NOMO-1 (cell line): ENCODE data around the gene LUZP2.

ENCODE experiments used
- DNase-seq, 2 experiments: peaks; one replicate each; lab custom pipeline; 2025; ENCODE audit not compliant: unreplicated experiment in 2 of 2; lab: John Stamatoyannopoulos, UW

Gene LUZP2

DNA sequence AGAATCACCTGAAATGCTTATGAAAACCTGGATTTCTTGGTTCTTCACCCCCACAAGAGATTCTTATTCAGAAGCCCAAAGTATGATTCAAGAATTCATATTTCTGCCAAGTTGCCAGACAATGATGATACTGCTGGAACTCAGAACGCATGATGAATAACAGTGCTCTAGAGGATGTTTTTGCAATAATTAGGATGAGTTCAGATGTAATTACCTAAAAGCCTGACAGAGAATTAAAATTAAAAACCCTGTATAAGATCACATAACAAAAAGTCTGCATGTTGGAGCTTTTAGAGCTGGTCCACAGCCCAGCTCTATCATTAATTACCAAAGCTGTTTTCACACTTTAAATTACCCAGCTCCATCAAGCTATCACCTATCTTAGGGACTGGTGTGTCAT is 211.8 kb downstream of the LUZP2 start:
- no peak for DNase-seq

DNA sequence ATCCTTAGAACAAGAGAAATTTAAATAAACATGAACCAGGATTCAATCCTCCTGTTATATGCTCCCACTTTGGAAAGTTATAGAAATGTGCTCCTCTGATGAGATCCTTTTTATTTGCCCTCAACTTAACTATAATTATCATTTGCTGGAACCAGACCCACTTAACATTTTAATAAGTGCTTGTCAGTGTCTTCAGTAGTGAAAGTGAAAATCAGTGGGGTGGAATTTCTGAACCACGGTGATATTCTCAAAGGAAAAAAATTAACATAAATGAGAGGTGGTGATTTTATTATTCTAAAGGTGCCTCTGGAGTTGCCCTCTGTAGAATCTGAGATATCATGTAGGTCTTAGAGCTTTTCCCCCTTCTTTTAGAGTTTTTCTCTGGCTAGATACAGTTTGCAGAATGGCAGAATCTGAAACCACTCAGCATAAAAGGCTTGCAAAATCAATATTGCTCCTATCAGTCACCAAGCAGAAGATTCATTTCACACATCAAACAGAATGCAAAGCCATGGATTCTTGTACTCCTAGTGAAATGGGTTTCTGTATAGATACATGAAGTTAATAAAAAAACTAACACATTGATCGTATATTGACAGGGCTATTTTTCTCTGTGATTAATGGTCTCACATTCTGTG is 213.2 kb downstream of the LUZP2 start:
- DNase-seq: no peak

DNA sequence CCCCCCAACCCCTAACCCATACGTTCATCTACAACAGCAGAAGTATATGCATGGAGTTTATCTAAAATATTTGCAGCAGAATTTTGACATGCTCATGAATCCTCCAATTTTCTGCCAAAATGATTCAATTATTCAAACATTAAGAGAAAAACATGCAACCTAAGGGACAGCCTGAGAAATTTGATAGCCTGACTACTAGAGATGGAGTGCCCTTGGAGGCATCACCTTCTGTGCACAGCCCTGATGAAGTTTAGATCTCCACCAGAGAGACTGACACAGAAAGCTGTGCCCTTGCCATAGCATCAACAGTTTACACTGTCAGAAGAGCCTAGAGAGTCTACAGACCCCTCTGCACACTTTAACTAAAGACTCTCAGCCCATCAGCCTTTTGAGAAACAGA is 217.7 kb downstream of the LUZP2 start:
- no peak for DNase-seq

DNA sequence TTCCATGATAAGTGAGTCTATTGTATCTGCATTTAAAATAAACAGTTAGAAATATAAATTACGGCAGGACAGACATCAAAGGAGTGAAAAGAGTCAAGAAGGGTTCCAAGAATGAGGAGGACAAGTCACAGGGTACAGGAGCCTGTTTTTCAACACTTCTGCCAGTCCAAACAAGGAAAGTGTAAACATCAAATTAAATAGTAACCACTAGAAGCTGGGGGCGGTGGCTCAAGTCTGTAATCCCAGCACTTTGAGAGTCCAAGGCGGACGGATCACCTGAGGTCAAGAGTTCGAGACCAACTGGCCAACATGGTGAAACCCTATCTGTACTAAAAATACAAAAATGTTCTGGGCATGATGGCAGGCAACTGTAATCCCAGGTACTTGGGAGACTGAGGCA is 219.6 kb downstream of the LUZP2 start:
- no peak for DNase-seq

DNA sequence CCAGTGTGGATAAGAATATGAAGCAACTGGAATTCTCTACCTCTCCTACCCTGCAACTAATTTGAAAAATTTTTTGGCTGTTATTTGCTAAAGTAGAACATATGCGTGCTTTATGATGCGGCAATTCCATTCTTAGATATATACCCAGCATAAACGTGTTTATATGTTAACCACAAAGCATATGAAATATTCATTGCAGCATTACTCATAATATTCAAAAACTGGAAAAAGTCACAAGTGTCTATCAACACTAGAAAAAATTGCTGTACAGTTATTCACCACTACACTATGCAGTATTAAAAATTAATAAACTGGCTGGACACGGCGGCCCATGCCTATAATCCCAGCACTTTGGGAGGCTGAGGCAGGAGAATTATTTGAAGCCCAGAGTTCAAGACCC is 226.4 kb downstream of the LUZP2 start:
- no peak for DNase-seq

DNA sequence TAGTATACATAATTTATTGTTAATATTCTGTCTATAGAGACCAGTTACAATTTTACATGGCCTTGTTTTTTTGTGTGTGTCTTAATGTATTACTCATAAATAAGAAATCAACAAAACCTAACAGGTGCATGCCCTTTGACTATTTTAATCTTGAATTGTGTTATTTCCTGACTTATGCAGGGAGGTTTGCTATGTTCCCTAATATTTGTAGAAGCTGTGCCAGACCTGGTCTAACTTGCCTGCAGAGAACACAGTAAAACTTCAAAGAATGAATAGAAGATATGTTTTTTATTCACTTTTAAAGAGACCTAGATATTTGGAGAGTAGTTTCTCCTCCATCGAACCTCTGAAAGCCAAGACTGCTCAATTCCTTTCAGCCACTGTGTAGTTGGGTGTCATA is 234.7 kb downstream of the LUZP2 start:
- no peak for DNase-seq

DNA sequence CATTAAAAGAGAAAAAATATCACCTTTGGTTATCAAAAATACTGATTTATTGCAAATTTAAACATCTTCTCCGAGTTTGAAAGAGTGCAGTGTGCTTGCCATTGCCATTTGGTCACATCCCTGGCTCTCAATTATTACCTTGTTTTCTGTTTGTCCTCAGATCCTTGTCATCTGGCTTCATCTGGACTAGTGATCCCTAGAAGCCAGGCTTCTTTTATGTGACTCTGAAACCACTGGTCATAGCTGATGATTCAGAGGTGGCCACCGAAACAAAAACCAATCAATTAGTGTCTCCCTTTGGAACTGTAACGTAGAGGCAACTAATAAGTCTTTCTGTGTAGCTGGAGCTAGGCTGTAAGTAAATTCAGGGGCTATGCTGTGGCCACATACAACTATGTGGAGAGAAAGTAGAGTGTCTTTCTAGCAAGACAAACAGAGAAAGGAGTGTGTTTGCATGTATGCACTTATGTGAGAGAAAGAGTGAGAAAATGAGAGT is 237.9 kb downstream of the LUZP2 start:
- no peak for DNase-seq

DNA sequence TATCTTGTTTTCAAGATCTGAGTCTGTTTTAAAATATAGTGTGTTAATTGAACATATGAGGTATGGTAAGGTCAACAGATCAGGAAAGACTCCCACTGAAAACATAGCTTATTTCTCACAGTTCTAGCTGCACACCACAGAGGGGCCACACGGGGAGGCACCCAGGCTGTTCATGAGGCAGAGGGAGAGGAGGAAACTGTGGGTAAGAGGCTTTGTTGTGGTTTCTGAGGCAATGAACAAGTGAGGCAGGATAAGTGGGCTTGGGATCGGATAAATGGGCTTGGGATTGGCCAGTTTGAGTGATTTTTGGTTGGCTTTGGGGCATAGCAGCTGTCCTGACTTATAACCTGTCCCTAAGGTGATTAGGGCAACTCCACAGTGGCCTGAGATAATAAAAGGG is 242.1 kb downstream of the LUZP2 start:
- no peak for DNase-seq

DNA sequence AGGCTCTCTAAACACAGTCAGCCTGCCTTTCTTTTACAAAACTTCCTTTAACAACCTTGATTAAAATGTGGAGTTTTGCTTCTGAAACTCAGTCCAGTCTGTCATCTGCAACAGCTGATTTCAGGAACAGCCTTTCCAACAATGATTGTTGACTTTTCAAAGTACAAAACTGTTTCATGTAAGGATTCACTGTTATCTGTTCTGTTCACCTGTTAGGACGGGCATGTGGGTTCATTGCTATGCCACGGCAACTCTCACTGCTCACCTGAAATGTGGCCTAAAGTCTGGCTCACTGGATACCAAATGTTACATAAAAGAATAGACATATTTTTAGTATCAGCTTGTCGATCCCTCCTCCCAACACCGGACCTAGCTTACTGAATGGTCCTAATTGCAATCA is 242.8 kb downstream of the LUZP2 start:
- DNase-seq: no peak

DNA sequence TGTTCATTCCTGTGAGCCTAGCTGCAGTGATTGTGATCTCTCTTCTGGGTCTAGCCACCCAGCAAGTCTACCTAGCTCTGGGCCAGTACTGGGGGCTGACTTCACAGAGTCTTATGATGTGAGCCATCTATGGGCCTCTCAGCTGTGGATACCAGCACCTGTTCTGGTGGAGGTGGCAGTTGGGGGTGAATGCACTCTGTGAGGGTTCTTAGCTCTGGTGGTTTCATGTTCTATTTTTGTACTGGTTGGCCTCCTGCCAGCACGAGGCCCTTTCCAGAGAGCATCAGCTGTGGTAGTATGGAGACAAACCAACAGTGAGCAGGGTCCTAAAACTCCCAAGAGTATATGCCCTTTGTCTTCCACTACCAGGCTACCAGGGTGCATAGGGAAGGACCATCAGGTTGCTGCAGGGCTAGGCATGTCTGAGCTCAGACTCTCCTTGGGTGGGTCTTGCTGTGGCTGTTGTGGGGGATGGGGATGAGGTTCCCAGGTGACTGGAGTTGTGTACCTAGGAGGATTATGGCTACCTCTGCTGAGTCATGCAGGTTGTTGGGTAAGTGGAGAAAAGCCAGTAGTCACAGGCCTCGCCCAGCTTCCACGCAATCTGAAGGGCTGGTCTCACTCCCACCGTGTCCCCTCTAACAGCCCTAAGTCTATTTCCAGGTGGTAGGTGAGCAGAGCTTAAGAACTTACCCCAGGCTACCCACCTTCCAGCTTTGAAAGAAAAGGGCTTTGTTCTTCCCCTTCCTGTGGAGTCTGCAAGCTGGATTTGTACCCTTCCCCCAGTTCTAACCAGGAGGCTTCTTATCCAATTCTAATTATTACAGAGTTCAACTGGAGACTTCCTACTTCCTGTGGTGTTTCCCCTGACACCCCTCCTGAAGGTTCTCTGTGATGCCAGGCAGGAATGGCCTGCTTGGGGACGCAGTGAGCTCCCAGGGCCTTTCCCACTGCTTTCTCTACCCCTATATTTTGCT is 250.7 kb downstream of the LUZP2 start:
- no peak for DNase-seq

DNA sequence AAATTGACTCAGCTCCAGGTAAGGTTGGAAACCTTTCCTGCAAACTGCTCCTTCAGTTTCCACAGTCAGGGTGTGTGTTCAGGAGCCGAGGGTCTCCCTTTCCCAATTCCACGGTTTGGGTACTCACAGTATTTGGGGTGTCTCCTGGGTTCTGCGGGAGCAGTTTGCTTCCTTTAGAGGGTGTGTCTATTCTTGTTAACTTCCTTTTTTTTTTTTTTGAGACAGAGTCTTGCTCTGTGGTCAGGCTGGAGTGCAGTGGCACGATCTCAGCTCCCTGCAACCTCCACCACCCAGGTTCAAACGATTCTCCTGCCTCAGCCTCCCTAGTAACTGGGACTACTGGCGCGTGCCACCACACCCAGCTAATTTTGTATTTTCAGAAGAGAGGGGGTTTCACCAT is 251.4 kb downstream of the LUZP2 start:
- DNase-seq: no peak

DNA sequence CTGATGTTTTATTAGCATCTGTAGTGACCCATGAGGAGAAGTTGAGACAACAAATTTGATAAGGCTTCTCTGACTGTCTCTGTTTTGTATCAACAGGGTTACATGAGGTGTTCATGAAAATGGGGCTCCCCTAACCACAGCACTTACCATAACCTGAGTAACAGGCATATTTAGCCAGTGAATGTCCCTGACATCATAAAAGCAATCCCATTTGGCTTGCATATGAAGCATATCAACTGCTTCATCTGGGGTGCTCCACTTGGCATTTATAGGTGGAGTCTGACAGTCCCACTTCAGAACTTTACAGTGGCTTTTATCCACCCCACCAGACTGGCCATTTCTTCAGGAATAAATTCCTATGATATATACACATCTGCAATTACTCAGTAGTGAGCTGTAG is 257.6 kb downstream of the LUZP2 start:
- no peak for DNase-seq

DNA sequence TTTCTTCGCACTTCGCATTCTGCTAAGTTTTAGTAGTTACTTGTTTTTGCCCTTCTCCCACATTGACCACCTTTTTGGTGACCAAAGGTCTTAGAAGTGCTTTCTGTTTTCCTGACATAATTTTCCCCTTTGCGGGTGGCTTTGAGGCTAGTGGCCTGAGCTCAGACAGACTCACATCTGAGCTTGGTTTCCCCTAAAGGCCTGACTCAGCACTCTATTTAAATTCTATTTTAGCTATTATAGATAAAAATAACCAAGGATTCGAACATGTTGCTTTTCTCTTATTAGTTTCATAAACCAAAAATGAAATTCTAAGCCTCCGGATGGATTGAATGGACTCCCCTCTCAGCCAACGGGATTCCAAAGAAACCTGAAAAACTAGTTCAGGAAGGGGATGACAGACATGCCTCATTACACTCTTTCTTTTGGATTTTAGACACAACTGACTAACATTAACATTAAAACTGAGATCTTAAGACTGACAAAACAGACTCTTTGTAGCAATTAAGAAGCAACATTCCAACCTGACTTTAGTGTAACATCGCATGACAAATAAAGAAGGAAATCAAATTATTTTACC is 258.5 kb downstream of the LUZP2 start:
- no peak for DNase-seq

DNA sequence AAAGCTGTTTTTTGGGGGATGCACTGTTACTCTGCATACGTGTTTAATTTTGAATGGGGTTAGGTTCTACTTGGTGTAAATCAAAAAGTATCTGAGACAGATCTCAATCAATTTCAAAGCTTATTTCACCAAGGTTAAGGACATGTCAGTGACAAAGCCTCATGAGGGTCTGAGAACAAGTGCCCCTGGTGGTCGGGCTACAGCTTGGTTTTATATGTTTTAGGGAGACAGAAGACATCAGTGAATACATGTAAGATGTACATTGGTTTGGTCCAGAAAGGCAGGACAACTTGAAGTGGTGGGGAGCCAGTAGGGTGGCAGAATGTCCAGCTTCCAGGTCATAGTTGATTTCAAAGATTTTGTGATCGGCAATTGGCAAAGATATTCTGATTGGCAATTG is 262.9 kb downstream of the LUZP2 start:
- DNase-seq: no peak

DNA sequence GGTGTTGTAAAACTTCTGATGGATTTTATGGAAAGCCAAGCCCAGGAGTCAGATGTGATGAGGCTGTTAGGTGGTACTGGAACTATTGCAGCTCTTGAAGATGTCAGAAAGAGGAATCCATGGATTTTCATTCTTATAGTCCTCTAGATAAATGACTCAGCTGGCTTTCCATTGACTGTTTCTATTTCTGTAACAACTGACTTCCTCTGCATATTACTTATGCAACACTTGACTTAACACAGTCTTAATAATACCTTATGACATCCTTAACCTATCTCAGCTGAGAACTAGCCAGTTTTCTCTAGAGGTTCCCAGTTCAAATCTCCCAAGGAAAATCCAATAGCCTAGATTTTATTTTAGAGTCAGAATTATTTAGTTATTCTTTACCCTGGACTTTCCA is 263.8 kb downstream of the LUZP2 start:
- DNase-seq: peak in 1 of 2 experiments; percentile 62

DNA sequence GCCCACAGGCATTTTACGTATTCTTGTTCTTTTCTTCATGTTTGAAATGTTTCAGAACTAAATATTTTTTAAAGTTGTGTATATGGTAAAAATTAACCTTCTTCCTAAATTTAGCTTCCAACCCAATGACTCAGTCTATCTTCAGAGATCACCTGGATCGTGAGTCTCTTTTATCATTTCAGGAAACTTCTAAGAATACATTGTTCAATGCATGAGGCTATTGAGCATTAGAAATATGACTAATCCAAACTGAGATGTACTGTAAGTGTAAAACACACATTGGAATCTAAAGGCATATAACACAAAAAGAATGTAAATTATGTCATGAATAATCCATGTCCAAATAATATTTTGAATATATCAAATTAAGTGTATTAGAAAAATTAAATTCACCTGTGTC is 265.2 kb downstream of the LUZP2 start:
- DNase-seq: no peak

DNA sequence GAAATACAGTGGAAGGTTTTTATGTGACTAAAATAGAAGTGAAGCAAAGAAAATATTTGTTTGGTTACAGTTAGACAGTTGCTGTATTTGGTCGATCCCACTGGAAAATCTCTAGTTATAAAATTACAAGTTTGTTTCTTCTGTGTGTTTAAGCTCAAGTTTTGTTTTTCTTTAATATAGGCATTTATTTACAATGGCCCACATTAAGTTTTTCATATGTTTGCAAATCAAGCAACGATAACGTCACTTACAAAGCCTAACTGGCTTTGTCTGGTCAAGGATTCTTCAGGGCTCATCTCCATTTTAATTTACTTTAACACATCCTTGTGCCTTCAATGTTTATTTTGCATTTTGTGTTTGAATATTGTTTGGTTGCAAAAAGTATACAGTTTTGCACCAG is 270.6 kb downstream of the LUZP2 start:
- DNase-seq: no peak

DNA sequence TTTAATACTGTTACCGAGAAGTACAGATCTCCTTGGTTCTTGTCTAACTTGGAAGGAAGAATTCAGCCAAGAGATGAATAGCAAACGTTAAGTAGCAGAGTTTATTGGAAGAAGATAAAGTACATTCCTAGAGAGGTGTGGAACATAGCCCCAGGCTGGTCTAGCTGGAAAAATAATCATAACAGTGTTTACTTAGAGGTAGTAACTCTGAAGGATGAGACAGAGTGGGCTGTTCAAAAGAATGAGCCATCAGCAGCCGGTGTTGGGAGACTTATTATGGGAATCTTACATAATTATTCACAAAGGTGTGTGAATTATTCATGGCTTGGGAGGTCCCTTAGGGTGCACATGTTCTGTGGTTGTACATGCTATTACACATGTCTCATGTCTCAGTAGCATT is 276.5 kb downstream of the LUZP2 start:
- no peak for DNase-seq

DNA sequence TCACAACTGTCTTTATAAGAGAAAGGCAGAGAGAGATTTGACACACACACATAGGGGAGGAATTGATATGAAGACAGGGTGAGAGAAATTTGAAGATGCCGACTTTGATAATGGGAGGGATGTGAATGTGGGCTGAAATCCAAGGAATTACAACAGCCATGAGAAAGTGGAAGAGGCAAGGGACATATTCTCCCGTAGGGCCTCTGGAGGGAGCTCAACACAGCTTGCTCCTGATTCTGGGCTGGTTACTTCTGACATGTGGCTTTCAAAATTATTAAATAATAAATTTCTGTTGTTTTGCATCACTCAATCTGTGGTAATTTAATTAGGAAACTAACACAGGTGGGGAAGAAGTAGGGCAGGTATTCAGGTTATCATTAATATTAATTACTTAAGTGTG is 282.9 kb downstream of the LUZP2 start:
- no peak for DNase-seq

DNA sequence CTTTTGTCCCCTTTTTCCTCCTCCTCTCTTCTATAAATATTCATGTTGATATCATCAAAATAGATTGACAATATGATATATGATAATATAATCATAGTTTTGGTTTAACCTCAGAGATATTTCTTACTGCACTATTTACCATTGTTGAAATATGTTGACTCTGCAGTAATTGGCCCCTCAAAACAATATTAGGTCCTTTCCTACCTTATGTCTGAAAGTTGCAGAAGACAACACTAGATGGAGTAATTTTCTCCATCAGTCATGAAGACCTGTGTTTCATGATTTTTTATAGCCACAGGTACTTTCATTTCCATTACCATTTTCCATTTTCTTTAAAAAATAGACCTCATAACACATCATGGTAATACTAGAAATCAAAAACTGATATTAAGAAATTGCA is 284.4 kb downstream of the LUZP2 start:
- no peak for DNase-seq

DNA sequence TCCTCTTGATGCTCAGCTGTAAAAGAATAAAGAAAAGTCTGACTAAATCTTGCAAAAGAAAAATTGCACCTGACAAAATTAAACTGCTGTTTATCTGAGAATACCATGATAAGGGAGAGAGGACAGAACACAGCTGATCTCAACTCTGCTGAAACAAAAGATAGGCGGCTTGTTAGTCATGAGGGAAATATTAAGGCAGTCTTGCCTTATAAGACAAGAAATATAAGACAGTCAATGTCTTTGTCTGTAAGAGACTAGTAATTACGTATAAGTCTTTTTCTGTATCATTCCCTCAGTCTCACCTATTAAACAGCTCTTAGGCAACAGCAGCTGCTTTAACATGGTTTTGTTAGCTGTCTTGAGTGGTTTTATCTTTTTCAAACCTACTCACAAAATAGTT is 296.6 kb downstream of the LUZP2 start:
- no peak for DNase-seq

DNA sequence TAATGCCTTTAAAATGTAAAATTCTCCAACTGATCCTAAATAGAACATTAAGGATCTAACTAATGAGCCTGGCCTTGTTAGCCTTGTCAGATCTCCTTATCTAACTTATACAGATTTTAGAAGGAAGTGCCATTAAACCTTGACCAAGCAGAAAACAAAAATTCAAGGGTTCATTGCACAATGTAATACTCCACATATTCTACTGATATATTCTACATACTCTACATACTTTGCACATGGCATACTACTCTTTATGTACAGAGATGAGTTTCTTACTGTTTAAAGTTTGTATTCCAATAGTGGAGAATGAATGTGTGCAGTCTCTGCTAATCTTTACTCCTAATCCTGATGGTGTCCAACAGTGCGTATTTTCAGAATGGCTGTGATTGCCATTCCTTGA is 297.2 kb downstream of the LUZP2 start:
- DNase-seq: no peak
